COR-L47 (cell line): ENCODE results near the gene CAPN1.
"Not testable (repeated sequence)": the region's sequence is repeated elsewhere in the genome, so short reads cannot be mapped to it uniquely, and the experiment has no call there.

Experiments
- DNase-seq: peaks from one replicate; lab custom pipeline; 2025; lab: John Stamatoyannopoulos, UW

Gene CAPN1

GRCh38 chr11:65181569-65182257, at the start of gene CAPN1:
TSS of gene CAPN1 (plus strand) at chr11:65181928. CDS start at chr11:65182702, 774 bp downstream.
- peak; percentile 51 for DNase-seq

GRCh38 chr11:65132238-65132987, 49.3 kb upstream of the CAPN1 start:
- DNase-seq: no peak

GRCh38 chr11:65132988-65133700, 48.6 kb upstream of the CAPN1 start:
- no peak for DNase-seq

- no peak for DNase-seq
Measured at GRCh38 chr11:65133724-65134123, 48.0 kb upstream of the CAPN1 start.

GRCh38 chr11:65134240-65134951, 47.3 kb upstream of the CAPN1 start, which contains the start of gene SYVN1:
TSS of gene SYVN1 (minus strand) at chr11:65134519. CDS start at chr11:65133601, 918 bp downstream.
- DNase-seq: peak; percentile 84

GRCh38 chr11:65134952-65135632, 46.6 kb upstream of the CAPN1 start:
- peak; percentile 97 for DNase-seq

- no peak for DNase-seq
Measured at GRCh38 chr11:65135633-65136145, 46.0 kb upstream of the CAPN1 start.

- DNase-seq: no peak
Measured at GRCh38 chr11:65136515-65137096, 45.1 kb upstream of the CAPN1 start.

- no peak for DNase-seq
Measured at GRCh38 chr11:65141896-65142494, 39.7 kb upstream of the CAPN1 start.

- no peak for DNase-seq
Measured at GRCh38 chr11:65147352-65148075, 34.2 kb upstream of the CAPN1 start.

- no peak for DNase-seq
Measured at GRCh38 chr11:65148657-65149056, 33.1 kb upstream of the CAPN1 start.

GRCh38 chr11:65150131-65150508, 31.6 kb upstream of the CAPN1 start:
- not testable (repeated sequence) for DNase-seq

GRCh38 chr11:65150509-65151299, 31.0 kb upstream of the CAPN1 start:
- DNase-seq: peak; percentile 62

GRCh38 chr11:65151331-65151899, 30.3 kb upstream of the CAPN1 start:
- no peak for DNase-seq

- no peak for DNase-seq
Measured at GRCh38 chr11:65152122-65152521, 29.6 kb upstream of the CAPN1 start.

GRCh38 chr11:65156256-65156655, 25.5 kb upstream of the CAPN1 start:
- no peak for DNase-seq

- DNase-seq: no peak
Measured at GRCh38 chr11:65156926-65157325, 24.8 kb upstream of the CAPN1 start.

- no peak for DNase-seq
Measured at GRCh38 chr11:65157336-65157735, 24.4 kb upstream of the CAPN1 start.

- no peak for DNase-seq
Measured at GRCh38 chr11:65159012-65159411, 22.7 kb upstream of the CAPN1 start.
